OCI-LY7 (cell line): ENCODE measurements around the gene UTP20. TPM values are rescaled to one million over a fixed set of nuclear protein-coding genes. Genes with fewer than 3 reads are reported as not detected.

Experiments
- BruUV-seq: library from RNA; stranded (reverse); fragments of 400-500 nt; replicated peaks from 2 replicates; lab custom pipeline; 2021; lab: Mats Ljungman, UMichigan
- CTCF ChIA-PET: fragments of 300-600 bp; sonication (Branson Sonifier 250); formaldehyde crosslinking; loops from one replicate; lab custom pipeline; 2022; ENCODE audit warnings: antibody characterized with exemption; ENCODE audit not compliant: unreplicated experiment; lab: Charles Lee
- POLR2A ChIA-PET: fragments of 300-600 bp; sonication (Branson Sonifier 250); formaldehyde crosslinking; loops from one replicate; lab custom pipeline; 2022; ENCODE audit warnings: antibody characterized with exemption; lab: Charles Lee
- DNase-seq: peaks from one replicate; pipeline ENCODE4 v3.0.0-alpha.2; 2015; ENCODE audit warnings: low spot score
- H2AFZ ChIP-seq: fragments of 200-600 bp; sonication (generic), shearing (Covaris generic); 2 replicates; pipeline ENCODE4 v1.6.1; 2014; ENCODE audit warnings: mild to moderate bottlenecking, antibody characterized with exemption, low read length, moderate library complexity
- H3K27ac ChIP-seq: fragments of 200-600 bp; sonication (generic); 2 replicates; pipeline ENCODE4 v1.5.1; 2014; ENCODE audit warnings: mixed run types, low read depth, mild to moderate bottlenecking, moderate library complexity, low read length, inconsistent platforms; ENCODE audit not compliant: poor library complexity, severe bottlenecking
- H3K36me3 ChIP-seq: fragments of 200-600 bp; sonication (generic); 2 replicates; pipeline ENCODE4 v1.6.1; 2014; ENCODE audit warnings: mild to moderate bottlenecking, antibody characterized with exemption, low read length, moderate library complexity, mixed read lengths; ENCODE audit not compliant: insufficient read depth
- H3K4me1 ChIP-seq: fragments of 200-600 bp; sonication (generic); 2 replicates; pipeline ENCODE4 v1.5.1; 2014; ENCODE audit warnings: mild to moderate bottlenecking, low read length; ENCODE audit not compliant: insufficient read depth, poor library complexity, severe bottlenecking
- H3K4me2 ChIP-seq: fragments of 200-600 bp; sonication (generic); 2 replicates; pipeline ENCODE4 v1.6.1; 2014; ENCODE audit warnings: mild to moderate bottlenecking, low read length
- H3K4me3 ChIP-seq: fragments of 200-600 bp; sonication (generic); 2 replicates; pipeline ENCODE4 v1.5.1; 2014; ENCODE audit warnings: mild to moderate bottlenecking, low read depth, low read length; ENCODE audit not compliant: poor library complexity, severe bottlenecking
- H3K79me2 ChIP-seq: fragments of 200-600 bp; sonication (generic); 2 replicates; pipeline ENCODE4 v1.6.1; 2016; ENCODE audit warnings: low read depth, mild to moderate bottlenecking, low read length, moderate library complexity, mixed read lengths; ENCODE audit not compliant: insufficient read depth
- H3K9me2 ChIP-seq: fragments of 200-600 bp; sonication (generic); 2 replicates; pipeline ENCODE4 v1.6.1; 2016; ENCODE audit warnings: mild to moderate bottlenecking, low read length, mixed read lengths; ENCODE audit not compliant: insufficient read depth
- H3K9me3 ChIP-seq: fragments of 200-600 bp; sonication (generic); 2 replicates; pipeline ENCODE4 v1.6.1; 2014; ENCODE audit warnings: mild to moderate bottlenecking, mixed run types, low read length, mixed read lengths
- H4K20me1 ChIP-seq: fragments of 200-600 bp; sonication (generic); 2 replicates; pipeline ENCODE4 v1.6.1; 2014; ENCODE audit warnings: mild to moderate bottlenecking, antibody characterized with exemption, low read length, moderate library complexity, mixed read lengths; ENCODE audit not compliant: insufficient read depth
- EZH2phosphoT487 ChIP-seq: fragments of 200-600 bp; sonication (generic); IDR thresholded peaks from 2 replicates; pipeline ENCODE4 v1.6.1; 2018; ENCODE audit warnings: low read depth, borderline replicate concordance, mild to moderate bottlenecking, mixed run types, antibody characterized with exemption, low read length, moderate library complexity, mixed read lengths
- intact Hi-C: fragments of 100-400 bp; cut with micrococcal nuclease; formaldehyde crosslinking; loops from one replicate; pipeline ENCODE4 v1.10.0; 2022; ENCODE audit not compliant: unreplicated experiment
- total RNA-seq, 2 experiments: library from RNA; depleted of rRNA in 1 of 2; stranded (reverse); fragments of >200 nt in 1 of 2; shearing (Covaris generic) in 1 of 2; gene quantifications; 2 replicates each; pipeline ENCODE4 v1.2.3, GENCODE V29; 2014 to 2022
- TF ChIP-seq, protein P1 (sequence below): fragments of 200-600 bp; sonication (generic); conservative IDR thresholded peaks from 2 replicates; pipeline ENCODE4 v1.5.1; 2014; ENCODE audit warnings: mild to moderate bottlenecking, antibody characterized with exemption, low read length, moderate library complexity, mixed read lengths

The UTP20 gene
- total RNA-seq, 2 experiments from 2014 or later = 15.7 to 21.4 TPM

DNA sequence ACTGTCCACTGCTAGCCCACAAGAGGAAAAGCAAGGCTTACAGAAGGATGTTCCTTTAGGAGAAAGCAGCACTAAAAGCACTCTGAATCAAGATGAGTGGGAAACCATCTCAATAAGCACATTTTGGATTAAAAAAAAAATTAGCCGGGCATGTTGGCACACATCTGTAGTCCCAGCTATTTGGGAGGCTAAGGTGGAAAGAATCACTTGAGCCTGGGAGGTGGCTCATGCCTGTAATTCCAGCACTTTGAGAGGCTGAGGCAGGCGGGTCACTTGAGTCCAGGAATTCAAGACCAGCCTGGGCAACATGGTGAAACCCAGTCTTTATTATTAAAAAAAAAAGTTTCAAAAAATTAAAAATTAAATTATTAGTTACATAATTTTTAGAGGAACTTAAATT lies 144.7 kb downstream of the UTP20 start:
- H3K9me3 ChIP-seq = no peaks in the 10 kb centered on the region
- POLR2A ChIA-PET = interaction anchor here (0.7 kb wide), 2 partner anchors 145 to 211 kb away, joined by 3 read pairs; partner anchors contain the start of gene UTP20
- no peak overlapping the region for H2AFZ ChIP-seq
- DNase-seq = no peak
- no peaks in the 10 kb centered on the region for H3K9me2 ChIP-seq
- intact Hi-C loops = no loop called here
- H3K27ac ChIP-seq = no peak overlapping the region
- TF ChIP-seq, protein P1, sequence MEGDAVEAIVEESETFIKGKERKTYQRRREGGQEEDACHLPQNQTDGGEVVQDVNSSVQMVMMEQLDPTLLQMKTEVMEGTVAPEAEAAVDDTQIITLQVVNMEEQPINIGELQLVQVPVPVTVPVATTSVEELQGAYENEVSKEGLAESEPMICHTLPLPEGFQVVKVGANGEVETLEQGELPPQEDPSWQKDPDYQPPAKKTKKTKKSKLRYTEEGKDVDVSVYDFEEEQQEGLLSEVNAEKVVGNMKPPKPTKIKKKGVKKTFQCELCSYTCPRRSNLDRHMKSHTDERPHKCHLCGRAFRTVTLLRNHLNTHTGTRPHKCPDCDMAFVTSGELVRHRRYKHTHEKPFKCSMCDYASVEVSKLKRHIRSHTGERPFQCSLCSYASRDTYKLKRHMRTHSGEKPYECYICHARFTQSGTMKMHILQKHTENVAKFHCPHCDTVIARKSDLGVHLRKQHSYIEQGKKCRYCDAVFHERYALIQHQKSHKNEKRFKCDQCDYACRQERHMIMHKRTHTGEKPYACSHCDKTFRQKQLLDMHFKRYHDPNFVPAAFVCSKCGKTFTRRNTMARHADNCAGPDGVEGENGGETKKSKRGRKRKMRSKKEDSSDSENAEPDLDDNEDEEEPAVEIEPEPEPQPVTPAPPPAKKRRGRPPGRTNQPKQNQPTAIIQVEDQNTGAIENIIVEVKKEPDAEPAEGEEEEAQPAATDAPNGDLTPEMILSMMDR = no peak
- TF ChIP-seq EZH2phosphoT487 = no peak
- no TSS peak for BruUV-seq
- no peaks in the 10 kb centered on the region for H3K4me1 ChIP-seq
- H3K79me2 ChIP-seq = no peaks in the 10 kb centered on the region
- no peaks in the 10 kb centered on the region for H3K36me3 ChIP-seq
- H3K4me2 ChIP-seq = no peak overlapping the region
- CTCF ChIA-PET = no interaction called here
- H3K4me3 ChIP-seq = no peak overlapping the region
- H4K20me1 ChIP-seq = no peaks in the 10 kb centered on the region

DNA sequence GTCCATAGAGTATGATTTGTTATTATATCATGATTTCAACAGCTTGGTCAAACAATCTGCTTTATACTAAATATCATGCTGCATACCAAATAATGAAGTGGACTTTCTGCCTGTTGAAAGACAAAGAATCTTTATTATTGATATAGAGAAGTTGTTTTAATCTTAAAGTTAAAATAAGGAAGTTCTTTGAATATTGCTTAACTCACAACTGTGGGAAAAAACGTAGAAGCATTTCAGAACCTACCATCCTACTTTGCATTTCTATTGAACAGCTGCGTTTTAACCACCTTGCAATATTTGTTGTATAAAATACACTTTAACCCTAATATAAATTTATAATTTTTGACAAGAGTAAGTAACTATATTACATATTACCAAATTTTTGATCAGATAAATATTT lies 150.6 kb downstream of the UTP20 start:
- no peaks in the 10 kb centered on the region for H3K79me2 ChIP-seq
- H4K20me1 ChIP-seq = no peaks in the 10 kb centered on the region
- CTCF ChIA-PET = no interaction called here
- H3K4me3 ChIP-seq = no peak overlapping the region
- no peaks in the 10 kb centered on the region for H3K4me1 ChIP-seq
- no peaks in the 10 kb centered on the region for H3K36me3 ChIP-seq
- BruUV-seq = no TSS peak
- DNase-seq = no peak
- POLR2A ChIA-PET = interaction anchor here (0.7 to 0.8 kb wide), 2 partner anchors 11 to 14 kb away, joined by 3 read pairs; no protein-coding TSS in a partner anchor
- H3K9me3 ChIP-seq = no peaks in the 10 kb centered on the region
- TF ChIP-seq EZH2phosphoT487 = no peak
- TF ChIP-seq, protein P1 = no peak
- intact Hi-C loops = no loop called here
- no peak overlapping the region for H2AFZ ChIP-seq
- H3K4me2 ChIP-seq = no peak overlapping the region
- H3K9me2 ChIP-seq = no peaks in the 10 kb centered on the region
- H3K27ac ChIP-seq = no peak overlapping the region

- DNase-seq = no peak
- no TSS peak for BruUV-seq
- POLR2A ChIA-PET = no interaction called here
- intact Hi-C loops = no loop called here
- no peak overlapping the region for H2AFZ ChIP-seq
- no peaks in the 10 kb centered on the region for H3K9me2 ChIP-seq
- no peaks in the 10 kb centered on the region for H3K79me2 ChIP-seq
- H3K4me2 ChIP-seq = no peak overlapping the region
- H3K4me1 ChIP-seq = no peaks in the 10 kb centered on the region
- H4K20me1 ChIP-seq = no peaks in the 10 kb centered on the region
- H3K4me3 ChIP-seq = no peak overlapping the region
- TF ChIP-seq, protein P1 = no peak
- no peak for TF ChIP-seq EZH2phosphoT487
- CTCF ChIA-PET = no interaction called here
- H3K27ac ChIP-seq = no peak overlapping the region
- no peaks in the 10 kb centered on the region for H3K36me3 ChIP-seq
- no peaks in the 10 kb centered on the region for H3K9me3 ChIP-seq
Measured at GRCh38 chr12:101436136-101436535, 156.2 kb downstream of the UTP20 start.
